K562 (cell line): ENCODE results near the gene LGR6. TPM values are rescaled to one million over a fixed set of nuclear protein-coding genes. Genes with fewer than 3 reads are reported as not detected.

Experiments
- ATAC-seq: fragments of 200-7000 bp; cut with Tn5 transposase; 3 replicates; pipeline ENCODE4 v1.9.1; 2020; ENCODE audit warnings: moderate library complexity
- BruUV-seq: library from RNA; stranded (reverse); fragments of 400-500 nt; replicated peaks from 2 replicates; lab custom pipeline; 2021; lab: Mats Ljungman, UMichigan
- CTCF ChIA-PET: fragments of 300-600 bp; formaldehyde crosslinking; extraction: SDS; loops from one replicate; lab custom pipeline; 2021; ENCODE audit warnings: low intra/inter-chr PET ratio; lab: Yijun Ruan, JAX
- POLR2A ChIA-PET: fragments of 300-600, 350-650 bp; sonication (Branson Sonifier 250); formaldehyde crosslinking; extraction: SDS; loops from one replicate; lab custom pipeline; 2021; ENCODE audit warnings: antibody characterized with exemption, inconsistent platforms; lab: Yijun Ruan, JAX
- DNase-seq, 4 experiments: peaks; one replicate each; pipeline versions ENCODE4 v3.0.0 to v3.0.0-alpha.2; 2011 to 2018; ENCODE audit warnings: low spot score in 3 of 4, mixed read lengths in 3 of 4; ENCODE audit errors: extremely low read depth in 1 of 4
- FAIRE-seq: peaks from 2 replicates; lab custom pipeline; 2011; peaks lifted over from hg19 to GRCh38; lab: Jason Lieb, UNC
- H2AFZ ChIP-seq: 2 replicates; pipeline ENCODE4 v1.6.0; 2011; ENCODE audit warnings: low read depth, low read length, control low read depth, inconsistent platforms
- H3K27ac ChIP-seq: fragments of 200-600 bp; 3 replicates; pipeline ENCODE4 v1.8.0; 2011; ENCODE audit warnings: low read depth, mild to moderate bottlenecking, control low read depth, inconsistent platforms, low read length, moderate library complexity, mixed read lengths; ENCODE audit errors: extremely low read depth
- H3K27me3 ChIP-seq, 2 experiments: fragments of 300-600 bp in 1 of 2; 2 replicates in 1 of 2; 3 replicates in 1 of 2; pipeline versions ENCODE4 v1.6.0 to v1.8.0; 2011; ENCODE audit warnings: inconsistent platforms in 2 of 2, low read length in 2 of 2, mild to moderate bottlenecking in 1 of 2, mixed read lengths in 1 of 2, moderate library complexity in 1 of 2; ENCODE audit not compliant: control insufficient read depth in 2 of 2, insufficient read depth in 2 of 2
- H3K36me3 ChIP-seq: fragments of 300-600 bp; 3 replicates; pipeline ENCODE4 v1.8.0; 2011; ENCODE audit warnings: mild to moderate bottlenecking, low read length, inconsistent platforms; ENCODE audit not compliant: control insufficient read depth, insufficient read depth
- H3K4me1 ChIP-seq, 2 experiments: fragments of 200-600 bp in 1 of 2; replicated peaks in 1 of 2; 2 replicates in 1 of 2; 3 replicates in 1 of 2; pipeline versions ENCODE4 v1.5.1 to v1.8.0; 2011; ENCODE audit warnings: inconsistent platforms in 2 of 2, low read length in 2 of 2, mild to moderate bottlenecking in 1 of 2, mixed read lengths in 1 of 2, moderate library complexity in 1 of 2; ENCODE audit not compliant: control insufficient read depth in 2 of 2, insufficient read depth in 2 of 2
- H3K4me2 ChIP-seq: 2 replicates; pipeline ENCODE4 v1.6.1; 2011; ENCODE audit warnings: low read length, control low read depth, inconsistent platforms, mixed read lengths; ENCODE audit not compliant: insufficient read depth
- H3K4me3 ChIP-seq: fragments of 200-600 bp; sonication (generic), shearing (Covaris generic); 2 replicates; pipeline ENCODE4 v1.5.1; 2016; ENCODE audit warnings: control low read depth, inconsistent platforms
- H3K79me2 ChIP-seq: fragments of 200-600 bp; 3 replicates; pipeline ENCODE4 v1.8.0; 2011; ENCODE audit warnings: low read length, inconsistent platforms; ENCODE audit not compliant: control insufficient read depth, insufficient read depth
- H3K9ac ChIP-seq, 2 experiments: 2 replicates each; pipeline versions ENCODE4 v1.6.0 to v1.6.1; 2011; ENCODE audit warnings: low read depth in 2 of 2, low read length in 2 of 2, control low read depth in 1 of 2, inconsistent platforms in 1 of 2, mild to moderate bottlenecking in 1 of 2, mixed read lengths in 1 of 2; ENCODE audit not compliant: insufficient read depth in 1 of 2
- H3K9me1 ChIP-seq: one replicate; pipeline ENCODE4 v1.6.0; 2011; ENCODE audit warnings: inconsistent platforms, mild to moderate bottlenecking, low read length, moderate library complexity; ENCODE audit not compliant: control insufficient read depth, insufficient read depth
- H3K9me3 ChIP-seq: replicated peaks from 2 replicates; pipeline ENCODE4 v1.5.1; 2011; ENCODE audit warnings: low read depth, low read length, inconsistent platforms; ENCODE audit not compliant: control insufficient read depth, insufficient read depth
- H4K20me1 ChIP-seq: replicated peaks from 2 replicates; pipeline ENCODE4 v1.6.1; 2011; ENCODE audit warnings: low read length, inconsistent platforms, mixed read lengths; ENCODE audit not compliant: control insufficient read depth, insufficient read depth
- ETV5 ChIP-seq: sonication (generic); formaldehyde crosslinking; IDR thresholded peaks from 2 replicates; pipeline ENCODE4 v1.4.0; 2020; ENCODE audit warnings: low read depth, mild to moderate bottlenecking, missing genetic modification reagents
- EWSR1 ChIP-seq: fragments of 450-650 bp; IDR thresholded peaks from 2 replicates; pipeline ENCODE4 v1.6.1; 2018; ENCODE audit warnings: borderline replicate concordance, mild to moderate bottlenecking, low read depth, moderate library complexity; ENCODE audit not compliant: partially characterized antibody
- FOXJ3 ChIP-seq: sonication (generic); formaldehyde crosslinking; IDR thresholded peaks from 2 replicates; pipeline ENCODE4 v1.4.0; 2020; ENCODE audit warnings: mild to moderate bottlenecking, missing genetic modification reagents
- FOXK2 ChIP-seq, 2 experiments: fragments of 450-650 bp; IDR thresholded peaks in 1 of 2; conservative IDR thresholded peaks in 1 of 2; 2 replicates each; pipeline ENCODE4 v1.6.1; 2016; ENCODE audit warnings: low read depth in 2 of 2, mild to moderate bottlenecking in 1 of 2
- FOXM1 ChIP-seq, 2 experiments: fragments of 450-650 bp in 1 of 2; sonication (generic) in 1 of 2; formaldehyde crosslinking in 1 of 2; IDR thresholded peaks; 2 replicates each; pipeline versions ENCODE4 v1.6.1 to v1.9.0; 2017 to 2022; ENCODE audit warnings: low read depth in 2 of 2, mild to moderate bottlenecking in 2 of 2, missing genetic modification reagents in 1 of 2, moderate library complexity in 1 of 2
- JUN ChIP-seq, 2 experiments: sonication (generic) in 1 of 2; formaldehyde crosslinking in 1 of 2; IDR thresholded peaks; 2 replicates each; pipeline versions ENCODE4 v1.6.1 to v1.8.0; 2012 to 2022; ENCODE audit warnings: borderline replicate concordance in 2 of 2, mild to moderate bottlenecking in 2 of 2, improper control_type of control experiment in 1 of 2, low read depth in 1 of 2, low read length in 1 of 2, missing genetic modification reagents in 1 of 2
- KLF1 ChIP-seq: fragments of 450-650 bp; IDR thresholded peaks from 2 replicates; pipeline ENCODE4 v1.6.1; 2016; ENCODE audit warnings: missing genetic modification characterization, missing compliant biosample characterization
- KLF13 ChIP-seq: fragments of 450-650 bp; IDR thresholded peaks from 2 replicates; pipeline ENCODE4 v1.6.1; 2016; ENCODE audit warnings: missing genetic modification characterization, low read depth, mild to moderate bottlenecking, missing compliant biosample characterization, moderate library complexity, borderline replicate concordance
- MAFF ChIP-seq: IDR thresholded peaks from 2 replicates; pipeline ENCODE4 v1.6.1; 2012; ENCODE audit warnings: low read length, improper control_type of control experiment
- POLR2G ChIP-seq: fragments of 200-400 bp; formaldehyde crosslinking; IDR thresholded peaks from 2 replicates; pipeline ENCODE4 v1.6.1; 2017; ENCODE audit warnings: low read depth, mild to moderate bottlenecking, antibody characterized with exemption, low read length, moderate library complexity
- PTBP1 ChIP-seq: fragments of 200-400 bp; formaldehyde crosslinking; IDR thresholded peaks from 2 replicates; pipeline ENCODE4 v1.6.1; 2017; ENCODE audit warnings: low read depth, low read length
- RBM34 ChIP-seq: fragments of 200-400 bp; formaldehyde crosslinking; IDR thresholded peaks from 2 replicates; pipeline ENCODE4 v1.6.1; 2018; ENCODE audit warnings: low read length, borderline replicate concordance; ENCODE audit not compliant: insufficient read depth
- SMARCA5 ChIP-seq: fragments of 450-650 bp; IDR thresholded peaks from 2 replicates; pipeline ENCODE4 v1.6.1; 2016
- SMARCE1 ChIP-seq: fragments of 450-650 bp; IDR thresholded peaks from 2 replicates; pipeline ENCODE4 v1.7.1; 2016; ENCODE audit warnings: mild to moderate bottlenecking
- SMC3 ChIP-seq: conservative IDR thresholded peaks from 2 replicates; pipeline ENCODE4 v1.6.1; 2011; ENCODE audit warnings: low read depth, low read length, improper control_type of control experiment; ENCODE audit not compliant: insufficient read depth
- SNAPC5 ChIP-seq: fragments of 250-450 bp; sonication (Bioruptor Pico); IDR thresholded peaks from 2 replicates; pipeline ENCODE4 v1.8.0; 2021; ENCODE audit warnings: moderate library complexity, mild to moderate bottlenecking, inconsistent platforms
- SRSF7 ChIP-seq: fragments of 200-400 bp; formaldehyde crosslinking; optimal IDR thresholded peaks from 2 replicates; pipeline ENCODE3; 2017; ENCODE audit warnings: mild to moderate bottlenecking, low read depth, low read length
- TEAD1 ChIP-seq, 2 experiments: fragments of 450-650 bp in 1 of 2; sonication (generic) in 1 of 2; formaldehyde crosslinking; IDR thresholded peaks; 2 replicates each; pipeline versions ENCODE4 v1.4.0 to v1.8.0; 2020 to 2022; ENCODE audit warnings: mild to moderate bottlenecking in 2 of 2, missing genetic modification reagents in 1 of 2
- XRCC3 ChIP-seq: fragments of 450-650 bp; IDR thresholded peaks from 2 replicates; pipeline ENCODE4 v1.6.1; 2017; ENCODE audit warnings: mild to moderate bottlenecking, moderate library complexity
- ZBTB1 ChIP-seq: sonication (generic); formaldehyde crosslinking; IDR thresholded peaks from 2 replicates; pipeline ENCODE4 v1.8.1; 2023; ENCODE audit warnings: missing genetic modification reagents, low read depth, mild to moderate bottlenecking, borderline replicate concordance
- ZNF23 ChIP-seq: fragments of 250-450 bp; sonication (Bioruptor Pico); IDR thresholded peaks from 2 replicates; pipeline ENCODE4 v1.4.0; 2020; ENCODE audit warnings: mild to moderate bottlenecking
- ZNF444 ChIP-seq: fragments of 250-450 bp; sonication (Bioruptor Pico); IDR thresholded peaks from 2 replicates; pipeline ENCODE4 v1.4.0; 2020; ENCODE audit warnings: mild to moderate bottlenecking, moderate library complexity
- WGBS: fragments of 100-300 bp; shearing (Covaris generic); methylation state at CpG from one replicate; pipeline ENCODE4 v1.1.6; 2016; ENCODE audit warnings: low coverage, mixed read lengths; ENCODE audit not compliant: insufficient coverage; ENCODE audit errors: missing lambda C conversion rate; 5-methylcytosine and 5-hydroxymethylcytosine counted together
- in situ Hi-C: fragments of 300-500 bp; cut with MboI; formaldehyde crosslinking; loops from 4 replicates; pipeline ENCODE4 v1.15.0; 2018; ENCODE audit warnings: inconsistent platforms, mixed read lengths
- intact Hi-C: fragments of 100-400 bp; cut with micrococcal nuclease; formaldehyde crosslinking; loops from 2 replicates; pipeline ENCODE4 v1.14.2; 2022
- polyA plus RNA-seq, 8 experiments: library from polyadenylated mRNA; depleted of rRNA in 4 of 8; stranded (reverse) in 5 of 8; unstranded in 3 of 8; fragments of >200 nt; fragmentation: Nextera tagmentation in 2 of 8; fragmentation: Illumina TruSeq in 1 of 8; extraction: Ambion mirVana in 2 of 8; extraction: Trizol in 1 of 8; gene quantifications; 2 replicates each; pipeline versions ENCODE4 v1.2.1 to v1.2.3, GENCODE V29; 2011 to 2014; ENCODE audit warnings: inconsistent platforms in 1 of 8, missing spikeins in 1 of 8
- total RNA-seq, 7 experiments: library from RNA; depleted of rRNA in 6 of 7; stranded (reverse); fragments of >200 nt in 6 of 7; fragmentation: Illumina TruSeq in 2 of 7; extraction: Trizol in 2 of 7; gene quantifications; 2 replicates each; pipeline versions ENCODE4 v1.2.1 to v1.2.3, GENCODE V29; 2011 to 2021; ENCODE audit warnings: low replicate concordance in 1 of 7
- TF ChIP-seq, protein P1 (sequence below): fragments of 250-450 bp; sonication (Bioruptor Pico); IDR thresholded peaks from 2 replicates; pipeline ENCODE4 v1.8.0; 2021; ENCODE audit warnings: mild to moderate bottlenecking, moderate library complexity

The LGR6 gene
- total and polyA plus RNA-seq, 9 of the 15 experiments (the other 6 are each of a cell fraction or from before 2014, with no cell fraction given): 0.01 to 0.54 (median 0.17) TPM; not detected in 1

DNA sequence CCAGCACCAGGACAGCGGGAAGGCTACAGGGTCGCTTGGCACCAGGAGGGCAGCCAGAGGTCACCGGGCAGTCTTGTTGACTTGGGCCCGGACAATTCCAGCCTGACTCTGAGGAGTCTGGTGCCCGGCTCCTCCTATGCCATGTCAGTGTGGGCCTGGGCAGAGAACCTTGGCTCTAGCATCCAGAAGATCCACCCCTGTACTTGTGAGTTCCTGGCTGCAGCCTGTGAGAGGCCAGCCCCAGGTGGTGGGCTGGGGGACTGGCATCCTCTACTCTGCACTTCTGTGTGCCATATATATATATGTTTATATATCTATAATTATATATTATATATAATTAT is 21.6 kb upstream of the LGR6 start:
- peaks cover 8 to 26% of the 10 kb centered on the region in 2 experiments for H3K4me1 ChIP-seq
- FAIRE-seq: no peak
- whole genome bisulfite sequencing: 88% methylated on average over 5 of the region's 5 CpGs
- ChIA-PET CTCF (no interaction called here), POLR2A (interaction anchor here (0.6 kb wide), 1 partner anchor 457 kb away, joined by 3 read pairs; no protein-coding TSS in a partner anchor)
- no peak overlapping the region for H3K4me3 ChIP-seq
- no peaks in the 10 kb centered on the region for H4K20me1 ChIP-seq
- H3K9me3 ChIP-seq: no peaks in the 10 kb centered on the region
- intact Hi-C loops: no loop called here
- DNase-seq: no peak
- ATAC-seq: peak; percentile 40
- peak overlapping the region in 1 of 2 experiments; percentile 70; a peak in 2 of 4 replicates for H3K9ac ChIP-seq
- H3K79me2 ChIP-seq: peaks cover 6% of the 10 kb centered on the region; the same call in 2 of the 3 replicates
- peaks cover 44% of the 10 kb centered on the region; the same call in 2 of the 3 replicates for H3K36me3 ChIP-seq
- no peak overlapping the region for H2AFZ ChIP-seq
- no peaks in the 10 kb centered on the region for H3K9me1 ChIP-seq
- no peak overlapping the region for H3K27ac ChIP-seq
- H3K4me2 ChIP-seq: no peak overlapping the region
- in situ Hi-C loops: no loop called here
- no peaks in the 10 kb centered on the region for H3K27me3 ChIP-seq
- no TSS peak for BruUV-seq
- TF ChIP-seq EWSR1 (no peak), PTBP1 (0 out of 2 replicates have a peak, but pooled peaks have one; percentile 41), RBM34 (no peak), FOXM1 (IDR thresholded peaks at IDR 0.05; ENCODE audit: low read depth) (no peak), FOXM1 (CRISPR knock-in tag; IDR thresholded peaks at IDR 0.05; ENCODE audit: low read depth) (no peak), SMARCE1 (no peak), MAFF (no peak), FOXJ3 (CRISPR knock-in tag) (no peak), ETV5 (CRISPR knock-in tag) (no peak), FOXK2 (conservative IDR thresholded peaks at IDR 0.05 in 1 of 2, IDR thresholded peaks at IDR 0.05 in 1 of 2; ENCODE audit: low read depth in 2 of 2) (no peak), SRSF7 (no peak), SMC3 (no peak), SMARCA5 (no peak), KLF13 (tag) (no peak), ZBTB1 (CRISPR knock-in tag) (no peak), JUN (IDR thresholded peaks at IDR 0.05; ENCODE audit: borderline replicate concordance, low read depth, low read length) (no peak), JUN (CRISPR knock-in tag; IDR thresholded peaks at IDR 0.05; ENCODE audit: borderline replicate concordance) (no peak), POLR2G (peak; percentile 39; the same call in 1 of the 2 replicates), SNAPC5 (CRISPR knock-in tag) (no peak), KLF1 (tag) (0 out of 2 replicates have a peak, but pooled peaks have one; percentile 0), ZNF23 (CRISPR knock-in tag) (no peak), TEAD1 (CRISPR knock-in tag; IDR thresholded peaks at IDR 0.05) (no peak), XRCC3 (no peak), ZNF444 (no peak)
- TF ChIP-seq, protein P1, sequence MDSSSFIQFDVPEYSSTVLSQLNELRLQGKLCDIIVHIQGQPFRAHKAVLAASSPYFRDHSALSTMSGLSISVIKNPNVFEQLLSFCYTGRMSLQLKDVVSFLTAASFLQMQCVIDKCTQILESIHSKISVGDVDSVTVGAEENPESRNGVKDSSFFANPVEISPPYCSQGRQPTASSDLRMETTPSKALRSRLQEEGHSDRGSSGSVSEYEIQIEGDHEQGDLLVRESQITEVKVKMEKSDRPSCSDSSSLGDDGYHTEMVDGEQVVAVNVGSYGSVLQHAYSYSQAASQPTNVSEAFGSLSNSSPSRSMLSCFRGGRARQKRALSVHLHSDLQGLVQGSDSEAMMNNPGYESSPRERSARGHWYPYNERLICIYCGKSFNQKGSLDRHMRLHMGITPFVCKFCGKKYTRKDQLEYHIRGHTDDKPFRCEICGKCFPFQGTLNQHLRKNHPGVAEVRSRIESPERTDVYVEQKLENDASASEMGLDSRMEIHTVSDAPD (CRISPR knock-in tag): no peak
